Gastroesophageal sphincter (tissue), 4 donors: ENCODE data around the gene PPARGC1A. TPM values are rescaled to one million over a fixed set of nuclear protein-coding genes. Genes with fewer than 3 reads are reported as not detected.

ENCODE experiments used
- ATAC-seq: fragments of 150-250 bp; one replicate; pipeline ENCODE4 v1.9.1; 2016; ENCODE audit warnings: mild to moderate bottlenecking, moderate library complexity
- H3K27ac ChIP-seq, 4 donors: fragments of 200-600 bp; sonication (generic) in 3 of 4; 1 replicate in 3 of 4; 2 replicates in 1 of 4; pipeline ENCODE4 v1.5.1; 2016 to 2019
- H3K27me3 ChIP-seq: fragments of 200-600 bp; sonication (generic); one replicate; pipeline ENCODE4 v1.5.1; 2019
- H3K36me3 ChIP-seq, 2 donors: fragments of 200-600 bp; sonication (generic); one replicate each; pipeline ENCODE4 v1.5.1; 2019; ENCODE audit warnings: control low read depth in 1 of 2
- H3K4me1 ChIP-seq, 3 donors: fragments of 200-600 bp; sonication (generic); 1 replicate in 2 of 3; 2 replicates in 1 of 3; pipeline ENCODE4 v1.5.1; 2016 to 2019; ENCODE audit warnings: control low read depth in 2 of 3
- H3K4me3 ChIP-seq, 2 donors: fragments of 200-600 bp; sonication (generic); one replicate each; pipeline ENCODE4 v1.5.1; 2019; ENCODE audit warnings: mild to moderate bottlenecking in 1 of 2, moderate library complexity in 1 of 2
- H3K9me3 ChIP-seq, 3 donors: fragments of 200-600 bp; sonication (generic); one replicate each; pipeline ENCODE4 v1.5.1; 2017 to 2019; ENCODE audit warnings: control low read depth in 2 of 3
- EP300 ChIP-seq: sonication (generic); formaldehyde crosslinking; IDR thresholded peaks from one replicate; pipeline ENCODE4 v1.6.1; 2017; ENCODE audit warnings: antibody characterized with exemption, mild to moderate bottlenecking
- POLR2A ChIP-seq, 2 donors: fragments of 450-650 bp; IDR thresholded peaks; one replicate each; pipeline ENCODE4 v1.6.1; 2017; ENCODE audit warnings: antibody characterized with exemption in 2 of 2, mild to moderate bottlenecking in 2 of 2, moderate library complexity in 1 of 2
- POLR2AphosphoS5 ChIP-seq: sonication (generic); formaldehyde crosslinking; IDR thresholded peaks from one replicate; pipeline ENCODE4 v1.6.1; 2017; ENCODE audit warnings: antibody characterized with exemption
- WGBS, 2 donors: methylation state at CpG; one replicate each; pipeline ENCODE4 v1.1.5; 2018; ENCODE audit warnings: low coverage in 1 of 2; 5-methylcytosine and 5-hydroxymethylcytosine counted together
- total RNA-seq, 4 donors: library from RNA; depleted of rRNA; stranded (reverse); fragments of >200 nt; gene quantifications; one replicate each; pipeline ENCODE4 v1.1.0, GENCODE V29; 2016
- TF ChIP-seq, protein P1 (sequence below), 4 experiments: fragments of 200-600 bp in 2 of 4; fragments of 450-650 bp in 2 of 4; sonication (generic) in 1 of 4; IDR thresholded peaks; one replicate each; pipeline ENCODE4 v1.5.1; 2017 to 2019; ENCODE audit warnings: antibody characterized with exemption in 4 of 4, mild to moderate bottlenecking in 2 of 4, moderate library complexity in 2 of 4

PPARGC1A gene
- total RNA-seq, 4 donors from 2014 or later, result 5.8 to 43.7 (median 18.3) TPM

DNA sequence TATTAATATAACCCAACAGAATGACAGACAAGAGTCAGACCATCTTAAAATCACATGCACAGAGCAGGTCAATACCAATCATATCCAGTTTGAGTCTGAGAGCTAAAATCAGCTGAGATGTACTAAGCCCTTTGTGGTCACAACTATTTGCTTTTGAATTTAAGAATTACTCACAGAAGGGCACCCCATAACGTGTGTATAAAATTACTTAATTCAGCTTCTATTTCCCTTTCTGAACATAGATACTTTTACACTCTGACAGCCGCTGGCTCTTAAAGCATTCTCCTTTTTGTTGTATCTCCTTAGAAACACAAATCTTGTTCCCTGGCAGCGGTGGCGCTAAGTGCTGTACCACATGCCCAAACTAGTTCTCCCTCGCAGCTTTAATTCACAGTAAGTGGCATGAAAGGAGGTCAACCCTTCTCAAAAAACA lies 14.8 kb upstream of the PPARGC1A start:
- no peaks in the 10 kb centered on the region for H3K9me3 ChIP-seq
- H3K4me1 ChIP-seq, result peaks cover 0 to 20% (median 9%) of the 10 kb centered on the region in 3 donors
- peak overlapping the region; percentile 72 to 78 (median 78) for H3K27ac ChIP-seq
- 17 to 40% methylated on average over 2 to 5 of the region's 5 CpGs for WGBS, 2 donors
- no peaks in the 10 kb centered on the region for H3K27me3 ChIP-seq
- ATAC-seq, result no peak
- no peaks in the 10 kb centered on the region for H3K36me3 ChIP-seq
- TF ChIP-seq POLR2A (IDR thresholded peaks at IDR 0.05), result no peak
- no peak for TF ChIP-seq POLR2AphosphoS5
- TF ChIP-seq, protein P1, sequence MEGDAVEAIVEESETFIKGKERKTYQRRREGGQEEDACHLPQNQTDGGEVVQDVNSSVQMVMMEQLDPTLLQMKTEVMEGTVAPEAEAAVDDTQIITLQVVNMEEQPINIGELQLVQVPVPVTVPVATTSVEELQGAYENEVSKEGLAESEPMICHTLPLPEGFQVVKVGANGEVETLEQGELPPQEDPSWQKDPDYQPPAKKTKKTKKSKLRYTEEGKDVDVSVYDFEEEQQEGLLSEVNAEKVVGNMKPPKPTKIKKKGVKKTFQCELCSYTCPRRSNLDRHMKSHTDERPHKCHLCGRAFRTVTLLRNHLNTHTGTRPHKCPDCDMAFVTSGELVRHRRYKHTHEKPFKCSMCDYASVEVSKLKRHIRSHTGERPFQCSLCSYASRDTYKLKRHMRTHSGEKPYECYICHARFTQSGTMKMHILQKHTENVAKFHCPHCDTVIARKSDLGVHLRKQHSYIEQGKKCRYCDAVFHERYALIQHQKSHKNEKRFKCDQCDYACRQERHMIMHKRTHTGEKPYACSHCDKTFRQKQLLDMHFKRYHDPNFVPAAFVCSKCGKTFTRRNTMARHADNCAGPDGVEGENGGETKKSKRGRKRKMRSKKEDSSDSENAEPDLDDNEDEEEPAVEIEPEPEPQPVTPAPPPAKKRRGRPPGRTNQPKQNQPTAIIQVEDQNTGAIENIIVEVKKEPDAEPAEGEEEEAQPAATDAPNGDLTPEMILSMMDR (IDR thresholded peaks at IDR 0.05), result no peak
- no peak for TF ChIP-seq EP300
- H3K4me3 ChIP-seq, result no peak overlapping the region

DNA sequence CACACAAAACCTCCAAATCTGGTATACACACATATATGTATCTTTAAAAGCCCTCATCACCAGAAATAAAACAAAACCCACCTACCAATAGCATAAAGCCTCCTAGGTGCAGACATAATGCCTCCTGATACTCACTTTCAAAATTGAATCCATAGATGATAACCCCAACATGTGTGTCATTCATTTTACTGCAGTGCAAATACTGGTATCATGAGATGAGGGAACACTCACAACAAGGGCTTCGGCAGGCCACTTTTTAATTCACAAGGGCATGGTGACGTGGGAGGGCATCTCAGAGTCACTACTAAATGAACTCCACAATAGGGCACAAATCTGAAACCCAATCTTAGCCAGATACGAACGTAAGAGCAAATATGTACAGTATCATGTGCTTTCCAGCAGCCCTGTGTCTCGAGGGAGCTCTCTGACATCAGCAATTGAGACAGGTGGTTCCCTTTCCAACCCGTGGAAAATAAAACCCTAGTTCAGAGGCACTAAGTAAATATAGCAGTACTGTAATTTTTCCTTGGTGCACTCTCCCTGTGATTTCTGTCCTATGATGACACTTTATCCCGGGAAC lies 14.1 kb upstream of the PPARGC1A start:
- Histone ChIP-seq H3K9me3 (no peaks in the 10 kb centered on the region), H3K4me3 (no peak overlapping the region), H3K27ac (peak overlapping the region; percentile 72 to 78 (median 78)), H3K4me1 (peaks cover 0 to 20% (median 9%) of the 10 kb centered on the region in 3 donors), H3K27me3 (no peaks in the 10 kb centered on the region), H3K36me3 (no peaks in the 10 kb centered on the region)
- ATAC-seq, result peak; percentile 78
- TF ChIP-seq, protein P1 (IDR thresholded peaks at IDR 0.05), result no peak
- TF ChIP-seq EP300, result peak; percentile 43
- no peak for TF ChIP-seq POLR2A (IDR thresholded peaks at IDR 0.05)
- TF ChIP-seq POLR2AphosphoS5, result peak; percentile 12
- WGBS, 2 donors, result 34 to 46% methylated on average over 5 to 7 of the region's 7 CpGs

DNA sequence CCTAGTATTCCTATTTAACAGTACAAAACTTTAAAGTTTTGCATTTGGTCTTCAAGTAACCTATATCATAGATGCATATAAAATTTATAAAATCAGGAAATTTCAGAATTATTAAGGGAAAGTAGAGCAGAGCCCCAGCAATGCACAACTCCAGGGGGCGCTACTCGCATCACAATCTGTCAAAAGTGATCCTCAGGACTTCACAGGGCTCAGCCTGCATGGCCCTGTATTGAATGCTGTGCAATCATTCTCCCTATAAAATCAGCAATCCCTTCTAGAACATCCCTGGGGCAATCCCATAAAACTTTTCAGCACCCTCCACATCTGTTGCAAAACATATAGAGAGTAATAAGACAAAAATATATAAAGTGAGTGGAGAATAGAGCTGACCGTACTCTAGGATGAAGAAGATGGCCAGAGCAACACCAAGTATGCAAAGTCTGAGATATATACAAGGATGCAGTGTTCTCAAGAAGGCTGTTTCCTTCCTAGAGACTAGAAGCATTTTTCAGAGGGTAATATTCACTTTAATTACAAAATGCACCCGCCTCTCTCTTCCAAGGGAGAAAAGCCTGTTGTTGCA lies 12.5 kb upstream of the PPARGC1A start:
- H3K27me3 ChIP-seq, result no peaks in the 10 kb centered on the region
- no peaks in the 10 kb centered on the region for H3K36me3 ChIP-seq
- no peaks in the 10 kb centered on the region for H3K9me3 ChIP-seq
- WGBS, 2 donors, result 80 to 92% methylated on average over 2 to 4 of the region's 4 CpGs
- no peak overlapping the region for H3K4me3 ChIP-seq
- TF ChIP-seq EP300, result no peak
- no peak for TF ChIP-seq POLR2AphosphoS5
- no peak for TF ChIP-seq POLR2A (IDR thresholded peaks at IDR 0.05)
- TF ChIP-seq, protein P1 (IDR thresholded peaks at IDR 0.05), result no peak
- H3K4me1 ChIP-seq, result peaks cover 0 to 20% (median 9%) of the 10 kb centered on the region in 3 donors
- ATAC-seq, result no peak
- no peak overlapping the region for H3K27ac ChIP-seq

DNA sequence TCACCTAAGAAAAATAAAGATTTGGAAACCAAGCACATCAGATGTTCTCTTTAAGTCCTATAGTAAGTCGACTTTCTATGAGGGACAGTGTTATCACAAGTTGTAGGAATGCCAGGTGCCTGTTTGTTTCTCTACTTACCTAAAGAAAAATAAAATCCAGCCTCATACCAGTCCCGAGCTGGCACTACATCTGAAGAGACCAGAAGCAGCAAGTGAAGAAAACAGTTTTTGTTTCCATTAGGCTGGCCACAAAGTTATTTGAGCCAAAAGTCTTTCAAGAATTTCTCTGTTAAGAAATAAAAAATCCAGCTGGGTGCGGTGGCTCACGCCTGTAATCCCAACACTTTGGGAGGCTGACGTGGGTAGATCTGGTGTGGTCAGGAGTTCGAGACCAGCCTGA lies 10.8 kb upstream of the PPARGC1A start:
- ATAC-seq, result no peak
- H3K4me3 ChIP-seq, result no peak overlapping the region
- H3K27me3 ChIP-seq, result no peaks in the 10 kb centered on the region
- WGBS, 2 donors, result 83 to 84% methylated on average over 2 to 6 of the region's 6 CpGs
- no peak for TF ChIP-seq POLR2A (IDR thresholded peaks at IDR 0.05)
- no peak for TF ChIP-seq POLR2AphosphoS5
- TF ChIP-seq, protein P1 (IDR thresholded peaks at IDR 0.05), result no peak
- TF ChIP-seq EP300, result no peak
- H3K4me1 ChIP-seq, result peaks cover 0 to 20% (median 9%) of the 10 kb centered on the region in 3 donors
- H3K9me3 ChIP-seq, result no peaks in the 10 kb centered on the region
- H3K36me3 ChIP-seq, result no peaks in the 10 kb centered on the region
- no peak overlapping the region for H3K27ac ChIP-seq

DNA sequence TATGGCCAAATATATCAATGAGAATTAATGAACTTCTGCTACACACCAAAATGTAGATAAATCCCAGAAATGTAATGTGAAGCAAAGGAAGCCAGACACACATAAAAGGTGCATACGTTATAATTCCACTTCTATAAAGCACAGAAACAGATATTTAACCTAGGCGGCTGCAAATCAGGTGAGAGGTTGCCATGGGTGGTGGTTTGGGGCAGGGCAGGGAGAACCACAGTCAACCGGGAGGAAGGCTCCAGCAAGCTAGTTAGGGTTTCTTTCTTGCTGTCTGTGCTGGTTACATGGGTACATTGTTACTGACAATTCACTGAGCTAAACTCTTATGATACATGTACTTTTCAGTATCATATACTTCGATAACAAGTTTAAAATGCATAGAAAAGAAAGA lies 9.7 kb upstream of the PPARGC1A start:
- no peaks in the 10 kb centered on the region for H3K9me3 ChIP-seq
- H3K4me3 ChIP-seq, result no peak overlapping the region
- 90 to 97% methylated on average over 3 to 4 of the region's 4 CpGs for WGBS, 2 donors
- no peak overlapping the region for H3K27ac ChIP-seq
- ATAC-seq, result no peak
- H3K4me1 ChIP-seq, result peaks cover 0 to 11% (median 3%) of the 10 kb centered on the region in 3 donors
- H3K27me3 ChIP-seq, result no peaks in the 10 kb centered on the region
- no peaks in the 10 kb centered on the region for H3K36me3 ChIP-seq
- no peak for TF ChIP-seq EP300
- no peak for TF ChIP-seq POLR2AphosphoS5
- TF ChIP-seq, protein P1 (IDR thresholded peaks at IDR 0.05), result no peak
- no peak for TF ChIP-seq POLR2A (IDR thresholded peaks at IDR 0.05)
